ENCODE results near the gene EPHB1. TPM values are rescaled to one million over a fixed set of nuclear protein-coding genes. Genes with fewer than 3 reads are reported as not detected.

EPHB1 gene
- total RNA-seq, 1 experiment from 2014 or later: 0.86 TPM

DNA sequence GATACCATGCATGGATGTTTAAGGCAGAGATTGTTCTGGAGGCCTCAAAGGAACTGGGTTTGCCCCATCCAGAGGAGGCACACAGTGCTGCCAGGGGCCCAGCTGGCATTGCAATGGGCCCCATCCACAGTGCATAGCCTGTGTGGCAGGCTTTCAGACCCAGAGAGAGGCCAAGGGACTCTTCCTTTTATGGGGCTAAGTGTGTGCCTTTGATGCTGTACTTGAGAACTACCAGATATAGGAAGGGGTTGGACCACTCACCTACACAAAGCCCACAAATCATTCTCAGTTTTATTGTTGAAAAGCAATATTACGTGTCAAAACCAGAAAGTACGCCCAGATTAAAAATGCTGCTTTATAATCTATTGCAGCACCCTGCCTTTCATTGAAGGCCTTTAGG is 134.9 kb downstream of the EPHB1 start:
- Histone ChIP-seq H3K36me3 (ENCODE audit: control insufficient read depth in 1 of 2, insufficient read depth in 2 of 2, low read length in 2 of 2) (no peaks in the 10 kb centered on the region), H4K20me1 (ENCODE audit: insufficient read depth) (no peaks in the 10 kb centered on the region), H3K9me2 (ENCODE audit: insufficient read depth) (no peaks in the 10 kb centered on the region), H3K4me2 (ENCODE audit: low read length) (no peak overlapping the region), H3K9ac (ENCODE audit: low read length) (no peak overlapping the region), H3K4me1 (ENCODE audit: control insufficient read depth in 1 of 2, insufficient read depth in 2 of 2, low read length in 2 of 2) (no peaks in the 10 kb centered on the region), H3K79me2 (ENCODE audit: insufficient read depth, low read length) (no peaks in the 10 kb centered on the region), H3K4me3 (replicated peaks in 1 of 2; ENCODE audit: low read depth in 1 of 2, low read length in 2 of 2) (no peak overlapping the region), H2AFZ (ENCODE audit: low read depth, low read length, poor library complexity, severe bottlenecking) (no peak overlapping the region), H3K9me3 (ENCODE audit: control insufficient read depth in 1 of 2, insufficient read depth in 1 of 2, low read depth in 1 of 2, low read length in 2 of 2) (no peaks in the 10 kb centered on the region), H3K27me3 (ENCODE audit: insufficient read depth, low read length) (peaks cover 22% of the 10 kb centered on the region), H3K27ac (ENCODE audit: low read depth, low read length) (no peak overlapping the region)
- ChIA-PET POLR2A (no interaction called here), CTCF (no interaction called here), RAD21 (ENCODE audit: low non-redundant PET in 1 of 2, low total read pairs in 2 of 2, uncharacterized antibody in 2 of 2, unreplicated experiment in 2 of 2) (no interaction called here)
- ATAC-seq (no peak), DNase-seq (ENCODE audit: low read depth, low spot score) (no peak)
- no TSS peak for BruUV-seq (replicated peaks)
- TF ChIP-seq EZH2phosphoT487 (IDR thresholded peaks at IDR 0.05; ENCODE audit: borderline replicate concordance) (no peak), ELF1 (IDR thresholded peaks at IDR 0.05; ENCODE audit: borderline replicate concordance, low read depth) (no peak), POLR2AphosphoS5 (IDR thresholded peaks at IDR 0.05; ENCODE audit: low read depth, low read length) (no peak), EZH2 (IDR thresholded peaks at IDR 0.05) (no peak)
- intact Hi-C loops (cut with micrococcal nuclease): no loop called here

DNA sequence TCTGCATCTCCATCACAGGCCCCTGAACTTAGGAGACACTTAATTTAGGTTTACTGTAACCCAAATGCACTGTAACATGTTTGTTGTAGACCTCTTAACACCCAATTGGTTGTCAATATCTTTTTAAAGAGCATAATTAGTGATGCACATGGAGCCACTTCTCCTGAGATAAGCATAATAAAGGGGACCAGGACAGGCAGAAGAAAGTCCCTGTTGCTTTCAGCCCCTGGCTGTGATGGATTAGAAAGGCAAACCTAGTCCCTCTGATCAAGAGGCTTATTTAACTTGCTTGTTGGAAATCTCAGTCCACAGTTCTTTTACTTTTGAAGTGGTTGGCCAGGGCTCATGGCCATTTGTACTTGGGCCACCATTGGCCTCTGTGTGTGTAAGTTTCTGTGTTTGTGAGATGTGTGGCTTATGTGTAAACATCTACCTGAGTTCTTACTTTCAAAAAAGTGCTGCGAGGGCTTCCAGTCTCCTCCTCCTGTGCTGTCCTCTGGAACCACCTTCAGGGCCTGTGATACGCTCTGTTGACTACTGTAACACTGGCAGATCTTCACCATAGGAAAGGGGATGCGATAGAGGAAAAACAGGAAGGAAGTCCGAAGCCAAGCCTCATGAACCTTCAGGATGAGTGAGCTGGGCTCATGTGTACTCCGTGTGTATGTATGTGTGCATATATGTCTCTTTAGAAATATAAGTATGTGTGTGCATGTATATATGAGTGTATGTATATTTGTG is 136.2 kb downstream of the EPHB1 start:
- intact Hi-C loops (cut with micrococcal nuclease): no loop called here
- Histone ChIP-seq H2AFZ (ENCODE audit: low read depth, low read length, poor library complexity, severe bottlenecking) (no peak overlapping the region), H3K27ac (ENCODE audit: low read depth, low read length) (no peak overlapping the region), H3K9me3 (ENCODE audit: control insufficient read depth in 1 of 2, insufficient read depth in 1 of 2, low read depth in 1 of 2, low read length in 2 of 2) (no peaks in the 10 kb centered on the region), H3K9me2 (ENCODE audit: insufficient read depth) (no peaks in the 10 kb centered on the region), H3K27me3 (ENCODE audit: insufficient read depth, low read length) (peaks cover 22% of the 10 kb centered on the region), H3K4me1 (ENCODE audit: control insufficient read depth in 1 of 2, insufficient read depth in 2 of 2, low read length in 2 of 2) (no peaks in the 10 kb centered on the region), H4K20me1 (ENCODE audit: insufficient read depth) (no peaks in the 10 kb centered on the region), H3K4me2 (ENCODE audit: low read length) (no peak overlapping the region), H3K36me3 (ENCODE audit: control insufficient read depth in 1 of 2, insufficient read depth in 2 of 2, low read length in 2 of 2) (no peaks in the 10 kb centered on the region), H3K79me2 (ENCODE audit: insufficient read depth, low read length) (no peaks in the 10 kb centered on the region), H3K9ac (ENCODE audit: low read length) (no peak overlapping the region), H3K4me3 (replicated peaks in 1 of 2; ENCODE audit: low read depth in 1 of 2, low read length in 2 of 2) (no peak overlapping the region)
- ChIA-PET CTCF (no interaction called here), RAD21 (ENCODE audit: low non-redundant PET in 1 of 2, low total read pairs in 2 of 2, uncharacterized antibody in 2 of 2, unreplicated experiment in 2 of 2) (no interaction called here), POLR2A (no interaction called here)
- DNase-seq (ENCODE audit: low read depth, low spot score) (no peak), ATAC-seq (no peak)
- BruUV-seq (replicated peaks): no TSS peak
- no peak for TF ChIP-seq RAD21 (IDR thresholded peaks at IDR 0.05; ENCODE audit: low read depth)
- no peak for TF ChIP-seq ELF1 (IDR thresholded peaks at IDR 0.05; ENCODE audit: borderline replicate concordance, low read depth)
- TF ChIP-seq, protein P1, sequence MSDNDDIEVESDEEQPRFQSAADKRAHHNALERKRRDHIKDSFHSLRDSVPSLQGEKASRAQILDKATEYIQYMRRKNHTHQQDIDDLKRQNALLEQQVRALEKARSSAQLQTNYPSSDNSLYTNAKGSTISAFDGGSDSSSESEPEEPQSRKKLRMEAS (IDR thresholded peaks at IDR 0.05): no peak
- TF ChIP-seq, protein P2, sequence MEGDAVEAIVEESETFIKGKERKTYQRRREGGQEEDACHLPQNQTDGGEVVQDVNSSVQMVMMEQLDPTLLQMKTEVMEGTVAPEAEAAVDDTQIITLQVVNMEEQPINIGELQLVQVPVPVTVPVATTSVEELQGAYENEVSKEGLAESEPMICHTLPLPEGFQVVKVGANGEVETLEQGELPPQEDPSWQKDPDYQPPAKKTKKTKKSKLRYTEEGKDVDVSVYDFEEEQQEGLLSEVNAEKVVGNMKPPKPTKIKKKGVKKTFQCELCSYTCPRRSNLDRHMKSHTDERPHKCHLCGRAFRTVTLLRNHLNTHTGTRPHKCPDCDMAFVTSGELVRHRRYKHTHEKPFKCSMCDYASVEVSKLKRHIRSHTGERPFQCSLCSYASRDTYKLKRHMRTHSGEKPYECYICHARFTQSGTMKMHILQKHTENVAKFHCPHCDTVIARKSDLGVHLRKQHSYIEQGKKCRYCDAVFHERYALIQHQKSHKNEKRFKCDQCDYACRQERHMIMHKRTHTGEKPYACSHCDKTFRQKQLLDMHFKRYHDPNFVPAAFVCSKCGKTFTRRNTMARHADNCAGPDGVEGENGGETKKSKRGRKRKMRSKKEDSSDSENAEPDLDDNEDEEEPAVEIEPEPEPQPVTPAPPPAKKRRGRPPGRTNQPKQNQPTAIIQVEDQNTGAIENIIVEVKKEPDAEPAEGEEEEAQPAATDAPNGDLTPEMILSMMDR (IDR thresholded peaks at IDR 0.05 in 2 of 3, conservative IDR thresholded peaks at IDR 0.05 in 1 of 3; ENCODE audit: borderline replicate concordance in 1 of 3, insufficient read depth in 1 of 3, low read depth in 2 of 3, low read length in 2 of 3): no peak
- TF ChIP-seq, protein P3, sequence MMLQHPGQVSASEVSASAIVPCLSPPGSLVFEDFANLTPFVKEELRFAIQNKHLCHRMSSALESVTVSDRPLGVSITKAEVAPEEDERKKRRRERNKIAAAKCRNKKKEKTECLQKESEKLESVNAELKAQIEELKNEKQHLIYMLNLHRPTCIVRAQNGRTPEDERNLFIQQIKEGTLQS (IDR thresholded peaks at IDR 0.05): no peak
- no peak for TF ChIP-seq EZH2 (IDR thresholded peaks at IDR 0.05)
- no peak for TF ChIP-seq ZNF274 (IDR thresholded peaks at IDR 0.05; ENCODE audit: low read depth, low read length)
- TF ChIP-seq JUND (IDR thresholded peaks at IDR 0.05): no peak
- no peak for TF ChIP-seq YY1 (IDR thresholded peaks at IDR 0.05; ENCODE audit: extremely low read depth, insufficient replicate concordance, low read depth, low read length)
- no peak for TF ChIP-seq SP1 (IDR thresholded peaks at IDR 0.05; ENCODE audit: low read depth)
- no peak for TF ChIP-seq POLR2A (IDR thresholded peaks at IDR 0.05; ENCODE audit: borderline replicate concordance, extremely low read depth, insufficient read depth, insufficient read length)
- TF ChIP-seq, protein P4, sequence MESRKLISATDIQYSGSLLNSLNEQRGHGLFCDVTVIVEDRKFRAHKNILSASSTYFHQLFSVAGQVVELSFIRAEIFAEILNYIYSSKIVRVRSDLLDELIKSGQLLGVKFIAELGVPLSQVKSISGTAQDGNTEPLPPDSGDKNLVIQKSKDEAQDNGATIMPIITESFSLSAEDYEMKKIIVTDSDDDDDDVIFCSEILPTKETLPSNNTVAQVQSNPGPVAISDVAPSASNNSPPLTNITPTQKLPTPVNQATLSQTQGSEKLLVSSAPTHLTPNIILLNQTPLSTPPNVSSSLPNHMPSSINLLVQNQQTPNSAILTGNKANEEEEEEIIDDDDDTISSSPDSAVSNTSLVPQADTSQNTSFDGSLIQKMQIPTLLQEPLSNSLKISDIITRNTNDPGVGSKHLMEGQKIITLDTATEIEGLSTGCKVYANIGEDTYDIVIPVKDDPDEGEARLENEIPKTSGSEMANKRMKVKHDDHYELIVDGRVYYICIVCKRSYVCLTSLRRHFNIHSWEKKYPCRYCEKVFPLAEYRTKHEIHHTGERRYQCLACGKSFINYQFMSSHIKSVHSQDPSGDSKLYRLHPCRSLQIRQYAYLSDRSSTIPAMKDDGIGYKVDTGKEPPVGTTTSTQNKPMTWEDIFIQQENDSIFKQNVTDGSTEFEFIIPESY (IDR thresholded peaks at IDR 0.05; ENCODE audit: extremely low read depth, insufficient replicate concordance, low read length): no peak

All from HCT116 (cell line).